Common myeloid progenitor, CD34-positive (primary cell): ENCODE data around the gene CARD9.

ENCODE experiments used
- CTCF ChIA-PET: fragments of 350-600 bp; sonication (Branson Sonifier 250); formaldehyde crosslinking; loops from one replicate; lab custom pipeline; 2021; ENCODE audit warnings: antibody characterized with exemption; lab: Charles Lee
- POLR2A ChIA-PET: fragments of 350-600 bp; sonication (Branson Sonifier 250); formaldehyde crosslinking; loops from one replicate; lab custom pipeline; 2021; ENCODE audit warnings: antibody characterized with exemption; lab: Charles Lee
- DNase-seq, 3 donors: peaks; one replicate each; pipeline versions ENCODE4 v3.0.0 to v3.0.0-alpha.2; 2013
- H3K27ac ChIP-seq, 2 experiments: 1 replicate in 1 of 2; 2 replicates in 1 of 2; pipeline ENCODE4 v1.7.0; 2013; ENCODE audit warnings: inconsistent platforms in 2 of 2, low read length in 2 of 2, mild to moderate bottlenecking in 2 of 2, low read depth in 1 of 2, moderate library complexity in 1 of 2; ENCODE audit not compliant: severe bottlenecking in 2 of 2, insufficient read depth in 1 of 2, poor library complexity in 1 of 2
- H3K27me3 ChIP-seq, 5 experiments: replicated peaks in 2 of 5; 1 replicate in 3 of 5; 2 replicates in 2 of 5; pipeline versions ENCODE4 v1.6.1 to v1.7.0; 2013; ENCODE audit warnings: low read length in 4 of 5, mild to moderate bottlenecking in 2 of 5, moderate library complexity in 2 of 5, inconsistent platforms in 1 of 5; ENCODE audit not compliant: insufficient read depth in 5 of 5, control insufficient read depth in 4 of 5
- H3K36me3 ChIP-seq, 4 experiments: 1 replicate in 2 of 4; 2 replicates in 2 of 4; pipeline versions ENCODE4 v1.6.1 to v1.7.0; 2013; ENCODE audit warnings: low read length in 3 of 4, control low read depth in 1 of 4, mild to moderate bottlenecking in 1 of 4; ENCODE audit not compliant: control insufficient read depth in 4 of 4, insufficient read depth in 4 of 4
- H3K4me1 ChIP-seq, 4 experiments: 1 replicate in 3 of 4; 2 replicates in 1 of 4; pipeline versions ENCODE4 v1.6.1 to v1.7.1; 2013; ENCODE audit warnings: low read length in 3 of 4, mild to moderate bottlenecking in 3 of 4, control low read depth in 1 of 4, inconsistent platforms in 1 of 4, moderate library complexity in 1 of 4; ENCODE audit not compliant: control insufficient read depth in 4 of 4, insufficient read depth in 4 of 4; ENCODE audit errors: control extremely low read depth in 1 of 4
- H3K4me3 ChIP-seq, 7 experiments: 1 replicate in 4 of 7; 2 replicates in 3 of 7; pipeline versions ENCODE4 v1.5.1 to v1.7.0; 2013; ENCODE audit warnings: mild to moderate bottlenecking in 7 of 7, low read length in 6 of 7, moderate library complexity in 6 of 7, inconsistent platforms in 2 of 7, low read depth in 2 of 7, control low read depth in 1 of 7; ENCODE audit not compliant: insufficient read depth in 4 of 7, control insufficient read depth in 1 of 7; ENCODE audit errors: extremely low read depth in 1 of 7
- H3K9me3 ChIP-seq, 5 experiments: 1 replicate in 4 of 5; 2 replicates in 1 of 5; pipeline versions ENCODE4 v1.6.1 to v1.7.1; 2013; ENCODE audit warnings: low read length in 4 of 5, mild to moderate bottlenecking in 2 of 5, inconsistent platforms in 1 of 5, low read depth in 1 of 5, moderate library complexity in 1 of 5; ENCODE audit not compliant: control insufficient read depth in 4 of 5, insufficient read depth in 2 of 5; ENCODE audit errors: control extremely low read depth in 1 of 5
- WGBS: methylation state at CpG from one replicate; pipeline ENCODE4 v1.1.5; 2013; ENCODE audit not compliant: insufficient coverage; 5-methylcytosine and 5-hydroxymethylcytosine counted together

CARD9 gene

GRCh38 chr9:136316271-136316751 lies 57.2 kb downstream of the CARD9 start:
- peaks cover 0 to 17% (median 11%) of the 10 kb centered on the region in 4 experiments for H3K4me1 ChIP-seq
- H3K27ac ChIP-seq, result no peak overlapping the region
- H3K9me3 ChIP-seq, result peaks cover 0 to 16% (median 3%) of the 10 kb centered on the region in 5 experiments
- no peak overlapping the region for H3K4me3 ChIP-seq
- ChIA-PET CTCF (interaction anchor here (0.7 to 1.0 kb wide), 3 partner anchors 8 to 83 kb away, joined by 3 to 4 read pairs (median 3); no protein-coding TSS in a partner anchor), POLR2A (no interaction called here)
- DNase-seq, result no peak
- 100% methylated on average over 10 of the region's 23 CpGs for WGBS
- H3K27me3 ChIP-seq, result no peaks in the 10 kb centered on the region
- no peaks in the 10 kb centered on the region for H3K36me3 ChIP-seq

- Histone ChIP-seq H3K4me1 (peaks cover 2 to 30% (median 20%) of the 10 kb centered on the region in 4 experiments), H3K4me3 (no peak overlapping the region), H3K27me3 (no peaks in the 10 kb centered on the region), H3K36me3 (no peaks in the 10 kb centered on the region), H3K9me3 (peaks cover 0 to 16% (median 3%) of the 10 kb centered on the region in 5 experiments), H3K27ac (no peak overlapping the region)
- whole genome bisulfite sequencing, result 100% methylated on average over 1 of the region's 4 CpGs
- ChIA-PET POLR2A (no interaction called here), CTCF (interaction anchor here (3.8 to 5.3 kb wide), 2 partner anchors 10 to 56 kb away, joined by 26 to 101 read pairs; partner anchors contain the start of gene GPSM1)
- DNase-seq, result no peak
Measured at GRCh38 chr9:136314944-136315343, 58.5 kb downstream of the CARD9 start.

GRCh38 chr9:136314056-136314416 lies 59.4 kb downstream of the CARD9 start:
- CTCF ChIA-PET, result interaction anchor here (0.8 to 5.3 kb wide), 11 partner anchors 10 to 322 kb away, joined by 3 to 101 read pairs (median 9); partner anchors contain the start of genes CCDC187, DNLZ and GPSM1
- Histone ChIP-seq H3K27ac (no peak overlapping the region), H3K9me3 (peaks cover 0 to 16% (median 3%) of the 10 kb centered on the region in 5 experiments), H3K36me3 (no peaks in the 10 kb centered on the region), H3K4me1 (peaks cover 4 to 40% (median 26%) of the 10 kb centered on the region in 4 experiments), H3K4me3 (no peak overlapping the region), H3K27me3 (no peaks in the 10 kb centered on the region)
- no peak for DNase-seq
- POLR2A ChIA-PET, result interaction anchor here (2.7 kb wide), 1 partner anchor 49 kb away, joined by 8 read pairs; the partner anchor contains the start of gene DNLZ
- WGBS, result 100% methylated on average over 2 of the region's 3 CpGs
